ENCODE data around the gene SPACDR. TPM values are rescaled to one million over a fixed set of nuclear protein-coding genes. Genes with fewer than 3 reads are reported as not detected.

SPACDR gene
- total RNA-seq, 1 experiment from 2014 or later, result not detected

GRCh38 chr7:100433276-100433591 lies 30.8 kb downstream of the SPACDR start:
- no peak overlapping the region for H2BK120ac ChIP-seq (ENCODE audit: low read depth, low read length, poor library complexity, severe bottlenecking)
- Mint-ChIP-seq H3K27ac (peak overlapping the region; percentile 61 to 95 (median 85); a peak in 4 of 7 replicates), H3K27me3 (ENCODE audit: low read depth) (peaks cover 11% of the 10 kb centered on the region), H3K4me3 (peak overlapping the region in 1 of 2 experiments; percentile 21; a peak in 2 of 5 replicates), H3K4me1 (peaks cover 45 to 46% of the 10 kb centered on the region in 2 experiments), H3K36me3 (ENCODE audit: insufficient read depth in 1 of 3, low read depth in 3 of 3) (peaks cover 37 to 56% (median 40%) of the 10 kb centered on the region in 3 experiments), H3K9me3 (peaks cover 0 to 10% of the 10 kb centered on the region in 2 experiments; a peak in 1 of 5 replicates)
- no peak overlapping the region for H3K4me2 ChIP-seq (ENCODE audit: insufficient read depth, insufficient read length, low read length)
- no peak overlapping the region for H3K27ac ChIP-seq (ENCODE audit: insufficient read length, low read depth, low read length)
- no peak overlapping the region for H4K8ac ChIP-seq (replicated peaks; ENCODE audit: insufficient read length, low read depth, low read length)
- H3K9me3 ChIP-seq (ENCODE audit: control insufficient read depth, low read depth, low read length), result no peaks in the 10 kb centered on the region
- no peak overlapping the region for H2AK5ac ChIP-seq (ENCODE audit: insufficient read length, low read length)
- no peak overlapping the region for H2BK5ac ChIP-seq (ENCODE audit: insufficient read length, low read length)
- H2BK12ac ChIP-seq (ENCODE audit: insufficient read length, low read depth, low read length), result no peak overlapping the region
- H3K56ac ChIP-seq (ENCODE audit: insufficient read length, low read depth, low read length), result no peak overlapping the region
- no peak overlapping the region for H3K18ac ChIP-seq (ENCODE audit: insufficient read length, low read depth, low read length)
- H3K9ac ChIP-seq (ENCODE audit: extremely low read depth, insufficient read length, low read length), result no peak overlapping the region
- H3K23me2 ChIP-seq (ENCODE audit: insufficient read length, low read depth, low read length, poor library complexity, severe bottlenecking), result peaks cover 11% of the 10 kb centered on the region
- TF ChIP-seq CTCF (conservative IDR thresholded peaks at IDR 0.05), result no peak
- no peaks in the 10 kb centered on the region for H4K20me1 ChIP-seq (ENCODE audit: control insufficient read depth, insufficient read depth, insufficient read length)
- no CpG with 5 or more reads among the region's 4 CpGs for whole genome bisulfite sequencing (ENCODE audit: extremely low coverage, insufficient read length, low lambda C conversion rate)
- H2AFZ ChIP-seq (ENCODE audit: low read length), result no peak overlapping the region
- H3K14ac ChIP-seq (ENCODE audit: insufficient read depth, low read length), result no peak overlapping the region
- DNase-seq, result no peak
- no peaks in the 10 kb centered on the region for H3K4me1 ChIP-seq (ENCODE audit: insufficient read depth, low read length)
- no peak overlapping the region for H3K4ac ChIP-seq (ENCODE audit: low read depth, low read length)
- H2BK15ac ChIP-seq (ENCODE audit: low read depth, low read length), result no peak overlapping the region
- peaks cover 3% of the 10 kb centered on the region for H3K79me1 ChIP-seq (ENCODE audit: insufficient read depth, low read depth, low read length, poor library complexity, severe bottlenecking)
- no peak overlapping the region for H4K91ac ChIP-seq (ENCODE audit: insufficient read length, low read depth, low read length)
- no peak overlapping the region for H3T11ph ChIP-seq (ENCODE audit: low read length)
- H4K5ac ChIP-seq (ENCODE audit: insufficient read length, low read depth, low read length), result no peak overlapping the region
- no peak overlapping the region for H3K23ac ChIP-seq (ENCODE audit: insufficient read length, low read depth, low read length)
- H3K27me3 ChIP-seq (ENCODE audit: insufficient read depth, low read length), result no peaks in the 10 kb centered on the region
- H2BK20ac ChIP-seq (ENCODE audit: low read depth, low read length, poor library complexity, severe bottlenecking), result no peak overlapping the region
- H3K79me2 ChIP-seq (ENCODE audit: insufficient read depth, low read length), result no peaks in the 10 kb centered on the region; the same call in 1 of the 2 replicates

Data from H9 (cell line).